ENCODE measurements around the gene MYO9A. TPM values are rescaled to one million over a fixed set of nuclear protein-coding genes. Genes with fewer than 3 reads are reported as not detected.
A peak's percentile ranks its signal among the peaks of the same experiment; 100 is the strongest.

Gene MYO9A
- polyA plus RNA-seq, 1 experiment: 13.1 TPM

GRCh38 chr15:71786673-71787072 is 331.3 kb downstream of the MYO9A start:
- CTCF ChIA-PET: interaction anchor here (2.0 kb wide), 1 partner anchor 14 kb away, joined by 6 read pairs; no protein-coding TSS in a partner anchor
- Histone ChIP-seq H3K27me3 (ENCODE audit: control insufficient read depth, insufficient read depth, low read length) (no peaks in the 10 kb centered on the region), H3K4me3 (ENCODE audit: low read depth, low read length) (no peak overlapping the region), H3K36me3 (ENCODE audit: control insufficient read depth, insufficient read depth, low read length) (no peaks in the 10 kb centered on the region; the same call in 1 of the 2 replicates)
- TF ChIP-seq CTCF (IDR thresholded peaks at IDR 0.05; ENCODE audit: insufficient read depth, low read depth, low read length): no peak
- DNase-seq (ENCODE audit: low read depth): no peak
- POLR2A ChIA-PET: no interaction called here

DNA sequence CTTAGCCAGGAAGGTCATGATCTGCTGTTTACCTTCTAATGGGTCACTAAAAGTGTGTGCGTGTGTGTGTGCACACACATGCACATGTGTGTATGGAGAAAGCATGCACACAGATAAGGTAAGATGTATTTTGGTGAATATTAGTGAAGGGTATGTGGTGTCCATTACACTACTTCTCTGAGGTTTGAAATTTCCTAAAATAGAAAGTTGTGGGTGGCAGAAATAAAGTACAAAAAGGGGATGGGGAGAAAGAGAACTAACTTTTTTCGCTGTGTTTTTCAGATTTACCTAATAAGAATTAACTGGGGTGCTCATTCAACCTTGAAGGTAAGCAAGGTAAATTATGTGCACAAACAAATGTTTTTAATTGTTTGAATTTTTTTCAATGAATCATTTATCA is 332.0 kb downstream of the MYO9A start:
- Histone ChIP-seq H3K36me3 (ENCODE audit: control insufficient read depth, insufficient read depth, low read length) (no peaks in the 10 kb centered on the region; the same call in 1 of the 2 replicates), H3K4me3 (ENCODE audit: low read depth, low read length) (no peak overlapping the region), H3K27me3 (ENCODE audit: control insufficient read depth, insufficient read depth, low read length) (no peaks in the 10 kb centered on the region)
- no peak for DNase-seq (ENCODE audit: low read depth)
- ChIA-PET POLR2A (no interaction called here), CTCF (interaction anchor here (1.4 to 2.0 kb wide), 2 partner anchors 15 to 17 kb away, joined by 3 to 6 read pairs; no protein-coding TSS in a partner anchor)
- no peak for TF ChIP-seq CTCF (IDR thresholded peaks at IDR 0.05; ENCODE audit: insufficient read depth, low read depth, low read length)

- POLR2A ChIA-PET: no interaction called here
- DNase-seq (ENCODE audit: low read depth): no peak
- TF ChIP-seq CTCF (IDR thresholded peaks at IDR 0.05; ENCODE audit: insufficient read depth, low read depth, low read length): peak; percentile 38; the same call in 1 of the 2 replicates
- CTCF ChIA-PET: interaction anchor here (1.2 to 2.4 kb wide), 3 partner anchors 16 to 32 kb away, joined by 3 to 13 read pairs (median 5); no protein-coding TSS in a partner anchor
- H3K36me3 ChIP-seq (ENCODE audit: control insufficient read depth, insufficient read depth, low read length): no peaks in the 10 kb centered on the region; the same call in 1 of the 2 replicates
- H3K27me3 ChIP-seq (ENCODE audit: control insufficient read depth, insufficient read depth, low read length): no peaks in the 10 kb centered on the region
- no peak overlapping the region for H3K4me3 ChIP-seq (ENCODE audit: low read depth, low read length)
Measured at GRCh38 chr15:71784719-71785118, 333.2 kb downstream of the MYO9A start.

DNA sequence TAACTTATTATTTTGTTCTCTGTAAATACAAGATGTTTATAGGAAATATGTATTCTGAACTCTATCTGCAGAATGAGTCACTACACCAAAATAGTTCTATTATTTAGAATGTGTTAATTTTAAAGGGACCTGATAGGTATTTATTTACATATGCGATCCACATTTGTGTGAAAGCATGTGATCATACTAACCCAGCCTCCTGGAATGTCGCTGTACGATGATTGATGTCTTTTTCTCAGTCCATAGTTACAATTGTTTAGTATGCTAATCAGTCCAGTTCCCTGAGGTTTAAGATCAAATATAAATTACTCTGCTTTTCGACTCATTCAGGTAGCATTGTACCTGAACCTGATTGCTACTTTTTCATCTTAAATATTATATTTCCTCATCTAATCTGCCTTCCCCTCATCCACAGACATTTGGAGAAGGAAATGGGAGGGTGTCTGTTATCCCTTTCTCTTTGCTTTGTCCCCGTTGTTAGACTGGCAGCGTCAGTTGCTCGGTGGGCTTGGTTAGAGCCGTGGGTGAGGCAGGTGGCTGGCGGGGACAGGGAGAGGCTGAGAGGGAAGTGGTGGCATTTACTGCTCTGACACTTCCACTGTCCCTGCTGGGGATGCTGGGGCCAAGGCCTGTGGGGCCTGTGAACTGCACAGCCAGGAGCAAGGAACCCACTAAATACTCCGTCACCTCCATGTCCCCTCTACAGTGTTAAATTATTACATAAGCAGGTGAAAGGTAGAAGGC is 335.4 kb downstream of the MYO9A start:
- no peak for TF ChIP-seq CTCF (IDR thresholded peaks at IDR 0.05; ENCODE audit: insufficient read depth, low read depth, low read length)
- Histone ChIP-seq H3K36me3 (ENCODE audit: control insufficient read depth, insufficient read depth, low read length) (no peaks in the 10 kb centered on the region), H3K4me3 (ENCODE audit: low read depth, low read length) (no peak overlapping the region), H3K27me3 (ENCODE audit: control insufficient read depth, insufficient read depth, low read length) (no peaks in the 10 kb centered on the region)
- POLR2A ChIA-PET: no interaction called here
- DNase-seq (ENCODE audit: low read depth): no peak
- CTCF ChIA-PET: interaction anchor here (1.2 to 2.1 kb wide), 2 partner anchors 17 to 30 kb away, joined by 10 to 21 read pairs; no protein-coding TSS in a partner anchor

DNA sequence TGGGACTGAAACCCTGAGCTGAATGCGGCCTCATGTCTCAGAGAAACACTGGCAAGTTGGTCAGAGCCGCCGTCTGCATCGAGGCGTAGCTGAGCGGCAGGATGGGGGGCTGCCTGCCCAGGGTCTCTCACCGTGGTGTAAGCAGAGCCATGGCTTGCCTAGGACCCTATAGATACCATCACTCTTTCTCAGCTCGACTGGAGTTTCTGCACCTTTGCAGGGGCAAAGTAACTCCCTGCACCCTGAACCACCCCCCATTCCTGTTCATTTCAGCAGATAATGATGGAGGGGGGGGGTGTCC is 336.0 kb downstream of the MYO9A start:
- H3K27me3 ChIP-seq (ENCODE audit: control insufficient read depth, insufficient read depth, low read length): no peaks in the 10 kb centered on the region
- TF ChIP-seq CTCF (IDR thresholded peaks at IDR 0.05; ENCODE audit: insufficient read depth, low read depth, low read length): no peak
- DNase-seq (ENCODE audit: low read depth): no peak
- H3K36me3 ChIP-seq (ENCODE audit: control insufficient read depth, insufficient read depth, low read length): 0 out of 2 replicates have a peak, but pooled peaks cover 2% of the 10 kb centered on the region
- ChIA-PET POLR2A (no interaction called here), CTCF (interaction anchor here (1.0 to 2.3 kb wide), 7 partner anchors 18 to 368 kb away, joined by 3 to 21 read pairs (median 8); no protein-coding TSS in a partner anchor)
- no peak overlapping the region for H3K4me3 ChIP-seq (ENCODE audit: low read depth, low read length)

All from BJ (cell line).